Astrocyte of the spinal cord (primary cell): ENCODE data around the gene EFCAB8.

ENCODE experiments used
- DNase-seq: peaks from one replicate; pipeline ENCODE4 v3.0.0; 2011; ENCODE audit warnings: low read depth, low spot score
- H3K4me3 ChIP-seq: 2 replicates; pipeline ENCODE4 v1.5.1; 2011; ENCODE audit warnings: low read depth, mild to moderate bottlenecking, low read length, moderate library complexity
- CTCF ChIP-seq: IDR thresholded peaks from 2 replicates; pipeline ENCODE4 v1.5.1; 2012; ENCODE audit warnings: low read depth, mild to moderate bottlenecking, low read length, inconsistent platforms
- in situ Hi-C: cut with HindIII; loops from 2 replicates; pipeline ENCODE4 v1.10.0; 2017; ENCODE audit warnings: low sequenced_read_pairs

EFCAB8 gene

GRCh38 chr20:32880635-32881034 is 21.9 kb downstream of the EFCAB8 start:
- in situ Hi-C loops = no loop called here
- no peak for DNase-seq
- no peak overlapping the region for H3K4me3 ChIP-seq
- no peak for TF ChIP-seq CTCF

GRCh38 chr20:32883081-32883480 is 24.4 kb downstream of the EFCAB8 start:
- in situ Hi-C loops = no loop called here
- no peak for TF ChIP-seq CTCF
- DNase-seq = no peak
- H3K4me3 ChIP-seq = no peak overlapping the region

- no peak for TF ChIP-seq CTCF
- in situ Hi-C loops = no loop called here
- DNase-seq = no peak
- no peak overlapping the region for H3K4me3 ChIP-seq
These were observed 26.5 kb downstream of the EFCAB8 start for GRCh38 chr20:32885185-32885584.

GRCh38 chr20:32885952-32886351 is 27.2 kb downstream of the EFCAB8 start:
- no peak for TF ChIP-seq CTCF
- no peak overlapping the region for H3K4me3 ChIP-seq
- no peak for DNase-seq
- in situ Hi-C loops = no loop called here

- in situ Hi-C loops = no loop called here
- no peak overlapping the region for H3K4me3 ChIP-seq
- TF ChIP-seq CTCF = no peak
- DNase-seq = no peak
These were observed 27.9 kb downstream of the EFCAB8 start for GRCh38 chr20:32886652-32887051.

GRCh38 chr20:32887492-32887891 is 28.8 kb downstream of the EFCAB8 start:
- no peak for DNase-seq
- TF ChIP-seq CTCF = no peak
- in situ Hi-C loops = no loop called here
- H3K4me3 ChIP-seq = no peak overlapping the region

- no peak for TF ChIP-seq CTCF
- in situ Hi-C loops = no loop called here
- H3K4me3 ChIP-seq = no peak overlapping the region
- DNase-seq = no peak
These were observed 29.9 kb downstream of the EFCAB8 start for GRCh38 chr20:32888636-32889035.
